PC-3 (cell line): Measurements from ENCODE around the gene TRIM23. TPM values are rescaled to one million over a fixed set of nuclear protein-coding genes. Genes with fewer than 3 reads are reported as not detected.

Experiments
- ATAC-seq: fragments of 200-7000 bp; cut with Tn5 transposase; 2 replicates; pipeline ENCODE4 v1.9.1; 2020; ENCODE audit warnings: mild to moderate bottlenecking, moderate library complexity
- BruUV-seq: library from RNA; stranded (reverse); fragments of 400-500 nt; replicated peaks from 2 replicates; lab custom pipeline; 2021; lab: Mats Ljungman, UMichigan
- CTCF ChIA-PET: fragments of 300-600 bp; sonication (Branson Sonifier 250); formaldehyde crosslinking; loops from one replicate; lab custom pipeline; 2022; ENCODE audit warnings: antibody characterized with exemption; lab: Charles Lee
- POLR2A ChIA-PET: fragments of 300-600 bp; sonication (Branson Sonifier 250); formaldehyde crosslinking; loops from one replicate; lab custom pipeline; 2022; ENCODE audit warnings: antibody characterized with exemption; ENCODE audit not compliant: unreplicated experiment; lab: Charles Lee
- DNase-seq: peaks from one replicate; pipeline ENCODE4 v3.0.0-alpha.2; 2015
- H2AFZ ChIP-seq: fragments of 300-600 bp; sonication (generic); 2 replicates; pipeline ENCODE4 v1.6.0; 2016; ENCODE audit warnings: antibody characterized with exemption, low read length
- H3F3A ChIP-seq: fragments of 300-600 bp; sonication (generic); one replicate; pipeline ENCODE4 v1.6.0; 2017; ENCODE audit warnings: antibody characterized with exemption, low read length, control low read depth, mild to moderate bottlenecking; ENCODE audit not compliant: unreplicated experiment
- H3K27ac ChIP-seq: fragments of 300-600 bp; sonication (generic); 2 replicates; pipeline ENCODE4 v1.5.1; 2016; ENCODE audit warnings: mild to moderate bottlenecking, low read length
- H3K27me3 ChIP-seq: fragments of 300-600 bp; sonication (generic); 2 replicates; pipeline ENCODE4 v1.6.1; 2016; ENCODE audit warnings: low read length, mixed read lengths
- H3K36me3 ChIP-seq: fragments of 300-600 bp; sonication (generic); 2 replicates; pipeline ENCODE4 v1.6.1; 2016; ENCODE audit warnings: low read depth, mixed run types, low read length, mixed read lengths
- H3K4me1 ChIP-seq: fragments of 300-600 bp; sonication (generic); 2 replicates; pipeline ENCODE4 v1.5.1; 2016; ENCODE audit warnings: low read length; ENCODE audit not compliant: insufficient read depth
- H3K4me2 ChIP-seq: fragments of 300-600 bp; sonication (generic); 2 replicates; pipeline ENCODE4 v1.6.0; 2016; ENCODE audit warnings: low read length
- H3K4me3 ChIP-seq: fragments of 300-600 bp; sonication (generic); 2 replicates; pipeline ENCODE4 v1.5.1; 2016; ENCODE audit warnings: mild to moderate bottlenecking, low read length, mixed read lengths
- H3K79me2 ChIP-seq: fragments of 300-600 bp; sonication (generic); 2 replicates; pipeline ENCODE4 v1.6.1; 2017; ENCODE audit warnings: low read length, mixed read lengths
- H3K9ac ChIP-seq: fragments of 300-600 bp; sonication (generic); 2 replicates; pipeline ENCODE4 v1.6.0; 2016; ENCODE audit warnings: mild to moderate bottlenecking, low read length
- H3K9me2 ChIP-seq: fragments of 300-600 bp; sonication (generic); replicated peaks from 2 replicates; pipeline ENCODE4 v1.6.1; 2016; ENCODE audit warnings: mixed run types, low read length, mixed read lengths
- H3K9me3 ChIP-seq: fragments of 300-600 bp; sonication (generic); 2 replicates; pipeline ENCODE4 v1.6.1; 2016; ENCODE audit warnings: low read length, mixed read lengths
- H4K20me1 ChIP-seq: fragments of 300-600 bp; sonication (generic); 2 replicates; pipeline ENCODE4 v1.6.1; 2016; ENCODE audit warnings: low read length, mixed read lengths
- EZH2 ChIP-seq: fragments of 300-600 bp; sonication (generic); IDR thresholded peaks from one replicate; pipeline ENCODE4 v1.6.1; 2017; ENCODE audit warnings: antibody characterized with exemption, mild to moderate bottlenecking, low read length; ENCODE audit not compliant: unreplicated experiment
- EZH2phosphoT487 ChIP-seq: fragments of 300-600 bp; sonication (generic); IDR thresholded peaks from 2 replicates; pipeline ENCODE4 v1.6.1; 2018; ENCODE audit warnings: mild to moderate bottlenecking, antibody characterized with exemption, low read length, borderline replicate concordance
- intact Hi-C: fragments of 100-400 bp; cut with micrococcal nuclease; formaldehyde crosslinking; loops from 2 replicates; pipeline ENCODE4 v1.9.0; 2023
- total RNA-seq: library from RNA; depleted of rRNA; stranded (reverse); fragments of >200 nt; gene quantifications from 2 replicates; pipeline ENCODE4 v1.2.3, GENCODE V29; 2014
- TF ChIP-seq, protein P1 (sequence below): fragments of 300-600 bp; sonication (generic); conservative IDR thresholded peaks from 2 replicates; pipeline ENCODE4 v1.5.1; 2017; ENCODE audit warnings: antibody characterized with exemption, low read depth, mild to moderate bottlenecking, low read length

TRIM23 gene
- total RNA-seq, 1 experiment from 2014 or later = 7.7 TPM

DNA sequence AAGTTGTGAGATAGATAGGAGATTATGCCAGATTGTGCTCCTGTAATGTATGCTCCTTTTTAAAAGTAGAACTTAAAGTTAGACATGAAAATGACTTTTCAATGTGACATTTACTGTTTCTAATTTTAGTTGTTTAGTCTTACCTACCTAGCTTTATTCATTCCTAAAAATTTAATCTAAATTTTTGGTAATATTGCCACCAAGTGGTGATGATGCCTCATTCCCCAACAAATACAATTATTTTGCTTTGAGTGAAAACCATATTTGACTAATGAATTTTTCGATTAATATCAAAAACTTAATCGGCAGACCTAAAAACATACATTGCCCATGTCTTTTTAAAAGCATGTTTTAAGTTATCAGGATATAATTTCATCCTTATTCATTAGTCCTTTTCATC, 35.4 kb downstream of the TRIM23 start:
- ATAC-seq = no peak
- no peaks in the 10 kb centered on the region for H3F3A ChIP-seq
- no peak overlapping the region for H3K4me2 ChIP-seq
- ChIA-PET POLR2A (no interaction called here), CTCF (interaction anchor here (0.6 kb wide), 1 partner anchor 26 kb away, joined by 3 read pairs; no protein-coding TSS in a partner anchor)
- no peak overlapping the region for H3K27ac ChIP-seq
- TF ChIP-seq, protein P1, sequence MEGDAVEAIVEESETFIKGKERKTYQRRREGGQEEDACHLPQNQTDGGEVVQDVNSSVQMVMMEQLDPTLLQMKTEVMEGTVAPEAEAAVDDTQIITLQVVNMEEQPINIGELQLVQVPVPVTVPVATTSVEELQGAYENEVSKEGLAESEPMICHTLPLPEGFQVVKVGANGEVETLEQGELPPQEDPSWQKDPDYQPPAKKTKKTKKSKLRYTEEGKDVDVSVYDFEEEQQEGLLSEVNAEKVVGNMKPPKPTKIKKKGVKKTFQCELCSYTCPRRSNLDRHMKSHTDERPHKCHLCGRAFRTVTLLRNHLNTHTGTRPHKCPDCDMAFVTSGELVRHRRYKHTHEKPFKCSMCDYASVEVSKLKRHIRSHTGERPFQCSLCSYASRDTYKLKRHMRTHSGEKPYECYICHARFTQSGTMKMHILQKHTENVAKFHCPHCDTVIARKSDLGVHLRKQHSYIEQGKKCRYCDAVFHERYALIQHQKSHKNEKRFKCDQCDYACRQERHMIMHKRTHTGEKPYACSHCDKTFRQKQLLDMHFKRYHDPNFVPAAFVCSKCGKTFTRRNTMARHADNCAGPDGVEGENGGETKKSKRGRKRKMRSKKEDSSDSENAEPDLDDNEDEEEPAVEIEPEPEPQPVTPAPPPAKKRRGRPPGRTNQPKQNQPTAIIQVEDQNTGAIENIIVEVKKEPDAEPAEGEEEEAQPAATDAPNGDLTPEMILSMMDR = 0 out of 2 replicates have a peak, but pooled peaks have one; percentile 28
- TF ChIP-seq EZH2phosphoT487 (no peak), EZH2 (no peak)
- H3K36me3 ChIP-seq = no peaks in the 10 kb centered on the region
- no peaks in the 10 kb centered on the region for H3K27me3 ChIP-seq
- H3K9me2 ChIP-seq = no peaks in the 10 kb centered on the region
- intact Hi-C loops = no loop called here
- H3K79me2 ChIP-seq = no peaks in the 10 kb centered on the region
- H3K4me3 ChIP-seq = no peak overlapping the region
- no peak overlapping the region for H2AFZ ChIP-seq
- no peak overlapping the region for H3K9ac ChIP-seq
- no peaks in the 10 kb centered on the region for H3K4me1 ChIP-seq
- DNase-seq = no peak
- H4K20me1 ChIP-seq = no peaks in the 10 kb centered on the region
- no peaks in the 10 kb centered on the region for H3K9me3 ChIP-seq
- no TSS peak for BruUV-seq

DNA sequence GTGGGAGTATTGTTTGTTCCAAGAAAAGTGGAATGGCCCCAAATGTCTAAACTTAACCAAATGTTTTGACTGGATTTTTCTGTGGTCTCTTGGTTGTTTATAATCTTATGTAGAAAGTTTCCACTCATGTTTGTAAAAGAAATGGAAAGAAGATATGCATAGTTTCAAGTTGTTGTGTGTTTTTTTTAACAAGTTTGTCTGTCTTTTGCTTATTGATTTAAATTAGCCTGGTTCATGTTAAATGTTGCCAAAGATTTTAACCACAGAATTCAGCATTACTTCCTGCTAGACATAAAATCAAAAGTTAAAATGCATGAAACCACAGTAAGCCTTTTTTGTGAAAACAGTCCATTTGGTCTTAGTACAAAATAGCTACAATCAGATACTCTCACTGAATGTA, 47.0 kb downstream of the TRIM23 start:
- H3K4me1 ChIP-seq = no peaks in the 10 kb centered on the region
- H3K4me3 ChIP-seq = no peak overlapping the region
- H3K9me3 ChIP-seq = no peaks in the 10 kb centered on the region
- BruUV-seq = no TSS peak
- no peak overlapping the region for H3K9ac ChIP-seq
- CTCF ChIA-PET = no interaction called here
- POLR2A ChIA-PET = no interaction called here
- no peak overlapping the region for H3K4me2 ChIP-seq
- H3K27me3 ChIP-seq = no peaks in the 10 kb centered on the region
- no peaks in the 10 kb centered on the region for H3K36me3 ChIP-seq
- H4K20me1 ChIP-seq = no peaks in the 10 kb centered on the region
- H2AFZ ChIP-seq = no peak overlapping the region
- no peaks in the 10 kb centered on the region for H3K9me2 ChIP-seq
- ATAC-seq (no peak), DNase-seq (no peak)
- no peaks in the 10 kb centered on the region for H3F3A ChIP-seq
- intact Hi-C loops = no loop called here
- TF ChIP-seq EZH2 = no peak
- TF ChIP-seq EZH2phosphoT487 = no peak
- TF ChIP-seq, protein P1 = no peak
- H3K27ac ChIP-seq = no peak overlapping the region
- no peaks in the 10 kb centered on the region for H3K79me2 ChIP-seq

DNA sequence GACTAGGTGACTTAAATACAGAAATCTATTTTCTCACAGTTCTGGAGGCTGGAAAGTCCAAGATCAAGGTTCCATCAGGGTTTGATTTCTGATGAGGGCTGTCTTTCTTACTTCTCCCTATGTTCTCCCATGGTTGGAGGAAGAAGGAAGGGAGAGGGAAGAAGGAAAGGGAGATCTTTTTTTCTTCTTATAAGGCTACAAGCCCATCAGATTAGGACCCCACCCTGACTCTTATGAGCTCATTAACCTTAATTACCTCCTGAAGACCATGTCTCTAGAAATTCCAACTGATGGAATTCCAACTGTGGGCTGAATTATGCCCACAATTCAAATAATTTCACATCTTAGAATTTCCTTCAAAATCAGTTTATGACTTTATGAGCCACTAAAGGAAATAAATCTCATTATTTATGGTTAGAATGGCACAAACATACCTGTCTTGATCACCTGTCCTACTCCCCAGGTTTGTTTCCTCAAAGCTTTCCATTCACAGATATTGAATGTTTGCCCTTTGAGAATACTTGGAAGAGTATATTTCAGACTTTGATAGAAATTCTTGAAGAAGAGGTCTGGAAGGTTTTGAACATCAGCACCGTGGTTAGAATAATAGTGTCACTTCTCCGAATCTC, 53.4 kb downstream of the TRIM23 start:
- H3K4me1 ChIP-seq = no peaks in the 10 kb centered on the region
- DNase-seq = no peak
- no peak overlapping the region for H3K4me3 ChIP-seq
- intact Hi-C loops = no loop called here
- no peak overlapping the region for H2AFZ ChIP-seq
- POLR2A ChIA-PET = no interaction called here
- no peak for ATAC-seq
- H3K9me2 ChIP-seq = no peaks in the 10 kb centered on the region
- H3K9me3 ChIP-seq = no peaks in the 10 kb centered on the region
- CTCF ChIA-PET = no interaction called here
- H3K79me2 ChIP-seq = no peaks in the 10 kb centered on the region
- H3K9ac ChIP-seq = no peak overlapping the region
- H3K4me2 ChIP-seq = no peak overlapping the region
- H3K27me3 ChIP-seq = no peaks in the 10 kb centered on the region
- no peak for TF ChIP-seq EZH2phosphoT487
- TF ChIP-seq EZH2 = no peak
- TF ChIP-seq, protein P1 = no peak
- no peaks in the 10 kb centered on the region for H3F3A ChIP-seq
- H3K36me3 ChIP-seq = no peaks in the 10 kb centered on the region
- no peaks in the 10 kb centered on the region for H4K20me1 ChIP-seq
- no TSS peak for BruUV-seq
- no peak overlapping the region for H3K27ac ChIP-seq
